ENCODE data around the gene SCUBE1. TPM values are rescaled to one million over a fixed set of nuclear protein-coding genes. Genes with fewer than 3 reads are reported as not detected.

SCUBE1 gene
- total and polyA plus RNA-seq, 3 donors from 2014 or later: 11.0 to 28.9 (median 23.5) TPM

DNA sequence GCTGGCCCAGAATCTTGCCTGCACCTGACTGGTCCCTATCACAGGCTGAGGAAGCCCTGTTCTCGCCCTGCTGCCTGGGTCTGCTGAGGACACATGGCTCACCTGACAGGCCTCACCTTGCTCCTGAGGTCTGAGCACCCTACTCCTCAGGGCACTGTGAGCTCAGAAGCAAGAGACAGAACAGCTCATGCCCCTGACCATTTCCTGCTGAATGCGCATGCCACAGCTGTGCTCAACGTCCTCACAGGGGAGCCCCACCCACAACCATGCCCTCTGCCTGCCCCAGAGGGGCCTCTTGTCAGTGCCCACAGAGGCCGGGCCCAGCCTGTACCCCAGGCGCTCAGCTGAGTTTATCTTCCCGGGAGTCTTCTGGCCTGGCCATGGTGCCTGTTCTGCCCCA, 194.6 kb downstream of the SCUBE1 start:
- no peak for DNase-seq
- peaks cover 13% of the 10 kb centered on the region for H3K4me1 ChIP-seq
- TF ChIP-seq, protein P1, sequence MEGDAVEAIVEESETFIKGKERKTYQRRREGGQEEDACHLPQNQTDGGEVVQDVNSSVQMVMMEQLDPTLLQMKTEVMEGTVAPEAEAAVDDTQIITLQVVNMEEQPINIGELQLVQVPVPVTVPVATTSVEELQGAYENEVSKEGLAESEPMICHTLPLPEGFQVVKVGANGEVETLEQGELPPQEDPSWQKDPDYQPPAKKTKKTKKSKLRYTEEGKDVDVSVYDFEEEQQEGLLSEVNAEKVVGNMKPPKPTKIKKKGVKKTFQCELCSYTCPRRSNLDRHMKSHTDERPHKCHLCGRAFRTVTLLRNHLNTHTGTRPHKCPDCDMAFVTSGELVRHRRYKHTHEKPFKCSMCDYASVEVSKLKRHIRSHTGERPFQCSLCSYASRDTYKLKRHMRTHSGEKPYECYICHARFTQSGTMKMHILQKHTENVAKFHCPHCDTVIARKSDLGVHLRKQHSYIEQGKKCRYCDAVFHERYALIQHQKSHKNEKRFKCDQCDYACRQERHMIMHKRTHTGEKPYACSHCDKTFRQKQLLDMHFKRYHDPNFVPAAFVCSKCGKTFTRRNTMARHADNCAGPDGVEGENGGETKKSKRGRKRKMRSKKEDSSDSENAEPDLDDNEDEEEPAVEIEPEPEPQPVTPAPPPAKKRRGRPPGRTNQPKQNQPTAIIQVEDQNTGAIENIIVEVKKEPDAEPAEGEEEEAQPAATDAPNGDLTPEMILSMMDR (IDR thresholded peaks at IDR 0.05): no peak
- TF ChIP-seq POLR2A (IDR thresholded peaks at IDR 0.05): no peak
- H3K36me3 ChIP-seq (ENCODE audit: low read depth, missing control alignments): no peaks in the 10 kb centered on the region
- no peaks in the 10 kb centered on the region for H3K27me3 ChIP-seq
- 59 to 64% methylated on average over 4 to 6 of the region's 6 CpGs for WGBS, 2 donors
- intact Hi-C loops (cut with DNase I; ENCODE audit: low total_unique reads): no loop called here
- no peak overlapping the region for H3K4me3 ChIP-seq
- H3K27ac ChIP-seq: no peak overlapping the region
- H3K9me3 ChIP-seq: no peaks in the 10 kb centered on the region

DNA sequence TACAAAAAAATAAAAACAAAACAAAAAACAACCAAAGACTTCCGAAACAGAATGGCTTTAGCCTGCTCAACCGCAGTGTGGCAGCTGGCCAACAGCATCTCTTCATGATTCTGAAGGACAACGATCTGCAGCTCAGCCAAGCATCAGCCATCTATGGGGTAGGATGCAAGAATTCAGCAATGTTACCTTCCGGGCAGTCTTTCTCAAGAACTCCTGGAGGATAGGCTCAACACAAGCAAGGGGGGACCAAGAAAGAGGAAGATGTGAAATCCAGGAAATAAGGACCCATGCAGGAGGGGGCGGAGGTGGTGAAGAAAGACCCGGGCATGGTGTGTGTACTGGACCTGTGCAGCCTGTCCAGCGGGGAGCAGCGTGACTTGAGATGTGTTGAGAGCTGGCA, 195.4 kb downstream of the SCUBE1 start:
- H3K4me3 ChIP-seq: no peak overlapping the region
- no peaks in the 10 kb centered on the region for H3K27me3 ChIP-seq
- WGBS, 2 donors: 63 to 70% methylated on average over 8 of the region's 8 CpGs
- H3K36me3 ChIP-seq (ENCODE audit: low read depth, missing control alignments): no peaks in the 10 kb centered on the region
- H3K27ac ChIP-seq: no peak overlapping the region
- no peak for DNase-seq
- H3K9me3 ChIP-seq: no peaks in the 10 kb centered on the region
- TF ChIP-seq POLR2A (IDR thresholded peaks at IDR 0.05): no peak
- TF ChIP-seq, protein P1 (IDR thresholded peaks at IDR 0.05): no peak
- intact Hi-C loops (cut with DNase I; ENCODE audit: low total_unique reads): no loop called here
- peaks cover 13% of the 10 kb centered on the region for H3K4me1 ChIP-seq

Other genes starting within 250 kb of the SCUBE1 start
- gene BIK, start 232.6 kb downstream of the SCUBE1 start, total RNA-seq: 1 to 10 TPM; 7.2 to 9.6 TPM
- 2.5 TPM for gene BIK, start 232.6 kb downstream of the SCUBE1 start, polyA plus RNA-seq (ENCODE audit: insufficient read depth, low read depth, low replicate concordance)
- gene MCAT, start 200.0 kb downstream of the SCUBE1 start, total RNA-seq: 10 to 100 TPM; 43.1 to 46.5 TPM
- 25.4 TPM for gene MCAT, start 200.0 kb downstream of the SCUBE1 start, polyA plus RNA-seq (ENCODE audit: insufficient read depth, low read depth, low replicate concordance)
- gene TSPO, start 191.8 kb downstream of the SCUBE1 start, total RNA-seq: 10 to 100 TPM; 68.7 to 92.5 TPM
- gene TSPO, start 191.8 kb downstream of the SCUBE1 start, polyA plus RNA-seq (ENCODE audit: insufficient read depth, low read depth, low replicate concordance): 42.8 TPM
- 100 to 1,000 TPM; 111 to 175 TPM for gene TTLL12, start 156.2 kb downstream of the SCUBE1 start, total RNA-seq
- gene TTLL12, start 156.2 kb downstream of the SCUBE1 start, polyA plus RNA-seq (ENCODE audit: insufficient read depth, low read depth, low replicate concordance): 62.0 TPM
- 1 to 10 TPM; 4.1 to 5.9 TPM for gene MPPED1, start 68.6 kb upstream of the SCUBE1 start, total RNA-seq
- gene MPPED1, start 68.6 kb upstream of the SCUBE1 start, polyA plus RNA-seq (ENCODE audit: insufficient read depth, low read depth, low replicate concordance): 1.3 TPM